HG03565 (cell line): ENCODE data around the gene HES4.
"Not testable (repeated sequence)": the region's sequence is repeated elsewhere in the genome, so short reads cannot be mapped to it uniquely, and the experiment has no call there.

ENCODE experiments used
- ATAC-seq: cut with Tn5 transposase; IDR thresholded peaks from one replicate; pipeline ENCODE4 v1.9.1; 2021; ENCODE audit warnings: mild to moderate bottlenecking, moderate library complexity; ENCODE audit not compliant: unreplicated experiment

HES4 gene

GRCh38 chr1:1033731-1034438, 34.0 kb upstream of the HES4 start:
- ATAC-seq: no peak

GRCh38 chr1:1033009-1033587, 33.2 kb upstream of the HES4 start:
- peak; percentile 81 for ATAC-seq

GRCh38 chr1:1032424-1032823, 32.5 kb upstream of the HES4 start:
- no peak for ATAC-seq

- no peak for ATAC-seq
Observed at GRCh38 chr1:1031659-1032235, 31.9 kb upstream of the HES4 start.

GRCh38 chr1:1030867-1031658, 31.2 kb upstream of the HES4 start:
- not testable (repeated sequence) for ATAC-seq

GRCh38 chr1:1027791-1028190, 27.9 kb upstream of the HES4 start:
- no peak for ATAC-seq

- no peak for ATAC-seq
Observed at GRCh38 chr1:1026599-1027413, 26.9 kb upstream of the HES4 start.

- ATAC-seq: no peak
Observed at GRCh38 chr1:1025730-1026129, 25.8 kb upstream of the HES4 start.

GRCh38 chr1:1024771-1025699, 25.1 kb upstream of the HES4 start:
- no peak for ATAC-seq

GRCh38 chr1:1024149-1024770, 24.4 kb upstream of the HES4 start:
- ATAC-seq: no peak

- ATAC-seq: no peak
Observed at GRCh38 chr1:1023700-1024099, 23.8 kb upstream of the HES4 start.

- no peak for ATAC-seq
Observed at GRCh38 chr1:1022302-1023009, 22.6 kb upstream of the HES4 start.

- no peak for ATAC-seq
Observed at GRCh38 chr1:1021920-1022259, 22.0 kb upstream of the HES4 start.

GRCh38 chr1:1021010-1021919, 21.4 kb upstream of the HES4 start:
- no peak for ATAC-seq

- peak; percentile 6 for ATAC-seq
Observed at GRCh38 chr1:1020415-1021009, 20.6 kb upstream of the HES4 start.

GRCh38 chr1:1020000-1020404, 20.1 kb upstream of the HES4 start, which contains the start of gene AGRN:
Gene AGRN, plus strand, starts transcription at chr1:1020120. Its CDS starts 53 bp downstream, at chr1:1020173.
- peak; percentile 18 for ATAC-seq
